GM21717 (cell line): ENCODE measurements around the gene HPS3.
"Not testable (repeated sequence)": the region's sequence is repeated elsewhere in the genome, so short reads cannot be mapped to it uniquely, and the experiment has no call there.

ENCODE experiments used
- ATAC-seq: cut with Tn5 transposase; IDR thresholded peaks from one replicate; pipeline ENCODE4 v1.9.1; 2021; ENCODE audit warnings: mild to moderate bottlenecking, moderate library complexity; ENCODE audit not compliant: unreplicated experiment

Gene HPS3

DNA sequence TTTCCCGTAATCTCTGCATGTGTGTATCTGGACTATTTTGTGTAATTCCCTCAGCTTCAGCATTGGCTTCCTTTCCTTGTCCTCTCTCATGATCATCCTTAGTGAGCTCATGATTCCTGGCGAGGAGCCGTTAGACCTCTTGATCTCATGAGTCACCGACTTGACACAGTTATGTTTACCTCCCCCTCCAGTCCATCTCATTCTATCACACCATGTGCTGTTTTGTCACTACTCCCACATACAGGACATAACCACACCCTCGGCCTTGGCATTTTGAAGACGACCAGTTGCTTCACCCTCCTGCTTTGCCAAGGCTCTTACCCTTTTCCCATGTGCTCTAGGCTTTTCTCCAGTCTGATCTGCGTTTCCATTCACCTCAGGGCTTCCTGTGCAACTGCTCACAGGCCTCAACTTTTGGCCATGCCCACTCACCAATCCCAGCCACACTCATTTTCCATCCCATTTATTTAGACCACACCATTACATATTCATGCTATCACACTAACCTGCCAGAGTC, 50.7 kb downstream of the HPS3 start:
- no peak for ATAC-seq

DNA sequence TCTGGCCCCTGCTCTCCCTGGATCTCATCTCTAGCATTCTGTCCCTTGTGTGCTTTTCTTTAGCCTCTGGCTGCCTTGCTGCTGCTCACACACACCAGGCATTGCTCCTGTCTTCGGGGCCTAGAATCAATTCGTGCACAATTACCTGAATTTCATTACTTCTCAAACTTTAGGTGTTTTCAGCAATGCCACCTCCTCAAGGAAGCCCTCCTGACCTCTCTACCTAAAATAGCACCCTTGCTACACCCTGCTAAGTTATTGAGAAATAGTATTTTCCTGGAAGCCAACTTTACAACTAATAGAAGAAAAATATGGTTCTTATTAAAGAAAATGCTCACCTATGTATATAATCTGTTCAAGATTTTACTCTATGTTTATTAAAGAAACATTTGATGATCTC, 51.7 kb downstream of the HPS3 start:
- ATAC-seq, result no peak

DNA sequence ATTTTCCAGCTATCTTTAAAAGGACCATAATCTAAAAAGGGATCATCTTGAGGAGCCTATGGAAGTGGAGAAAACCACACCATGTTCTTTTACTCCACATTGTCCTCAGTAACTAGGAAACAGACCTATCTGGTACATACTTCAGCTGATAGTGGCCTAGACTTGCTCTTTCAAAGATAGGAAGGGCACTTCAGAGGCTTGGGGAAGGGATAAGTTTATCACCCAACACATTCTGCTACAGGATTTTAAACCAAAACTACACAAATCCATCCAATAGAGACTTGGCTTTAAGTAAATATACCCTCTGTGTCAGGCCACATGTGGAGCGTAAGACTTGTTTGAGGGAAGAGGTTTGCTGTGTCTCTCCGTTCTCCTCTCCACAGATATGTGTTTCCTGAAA, 56.8 kb downstream of the HPS3 start:
- ATAC-seq, result no peak

DNA sequence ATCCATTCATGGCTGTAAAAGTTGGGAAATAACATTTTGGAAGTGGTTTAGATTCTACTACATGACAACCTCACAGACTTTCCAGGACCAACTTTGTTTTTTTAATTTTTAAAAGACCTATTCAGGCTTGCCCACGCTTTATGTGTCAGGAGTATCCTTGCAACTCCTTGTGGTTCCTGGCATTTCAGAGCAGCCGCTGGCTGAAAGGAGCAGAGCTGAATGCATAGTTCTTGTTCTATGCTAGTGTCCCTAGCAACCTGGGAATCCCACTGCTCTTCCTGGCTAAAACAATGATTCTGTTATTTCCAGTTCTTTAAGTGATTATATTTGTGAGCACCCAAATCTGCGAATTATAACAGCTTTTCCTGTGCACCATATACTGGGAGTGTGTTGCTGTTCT, 57.3 kb downstream of the HPS3 start:
- no peak for ATAC-seq

DNA sequence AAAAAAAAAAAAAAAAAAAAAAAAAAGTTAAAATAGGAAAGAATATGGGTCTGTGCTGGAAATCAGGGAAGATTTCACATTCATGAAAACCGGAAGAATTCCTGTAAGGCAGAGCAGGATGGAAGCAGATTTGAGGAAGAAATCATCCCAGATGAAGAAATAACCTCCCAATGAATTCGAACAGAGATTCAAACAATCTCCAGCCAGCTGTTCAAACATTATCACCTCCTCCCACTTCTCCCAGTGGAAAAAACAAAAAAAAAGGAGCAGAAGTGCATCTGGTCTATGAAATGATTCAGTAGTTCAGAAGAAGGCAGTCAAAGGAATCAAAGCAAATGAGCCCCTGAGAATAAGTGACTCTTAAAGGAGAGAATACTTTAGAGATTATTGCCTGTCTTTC, 59.1 kb downstream of the HPS3 start:
- no peak for ATAC-seq

GRCh38 chr3:149195221-149195620, 65.8 kb downstream of the HPS3 start:
- ATAC-seq, result no peak

- not testable (repeated sequence) for ATAC-seq
These were observed 67.6 kb downstream of the HPS3 start for GRCh38 chr3:149196805-149197592.

GRCh38 chr3:149197669-149198068, 68.2 kb downstream of the HPS3 start:
- ATAC-seq, result no peak

DNA sequence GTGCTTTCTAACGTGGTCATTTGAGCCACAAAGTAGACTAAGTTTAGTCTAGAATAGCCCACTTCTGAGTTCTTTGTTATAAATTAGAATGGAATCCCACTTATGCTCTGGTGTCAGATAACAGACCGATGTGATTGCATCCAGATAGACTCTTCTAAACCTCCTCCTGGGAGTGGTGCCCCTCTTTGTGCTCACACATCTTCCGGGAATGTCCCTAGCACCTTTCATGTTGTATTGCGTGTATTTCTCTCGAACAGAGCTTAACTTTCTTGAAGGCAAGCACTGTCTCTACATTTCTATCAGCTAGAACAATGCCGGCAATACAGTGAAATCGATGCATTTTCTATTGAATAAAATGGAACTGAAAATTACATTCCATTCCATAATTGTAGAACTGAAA, 69.2 kb downstream of the HPS3 start:
- no peak for ATAC-seq

GRCh38 chr3:149199474-149199873, 70.0 kb downstream of the HPS3 start:
- ATAC-seq, result no peak

- ATAC-seq, result peak; percentile 99
These were observed 74.3 kb downstream of the HPS3 start for GRCh38 chr3:149203758-149204157.

DNA sequence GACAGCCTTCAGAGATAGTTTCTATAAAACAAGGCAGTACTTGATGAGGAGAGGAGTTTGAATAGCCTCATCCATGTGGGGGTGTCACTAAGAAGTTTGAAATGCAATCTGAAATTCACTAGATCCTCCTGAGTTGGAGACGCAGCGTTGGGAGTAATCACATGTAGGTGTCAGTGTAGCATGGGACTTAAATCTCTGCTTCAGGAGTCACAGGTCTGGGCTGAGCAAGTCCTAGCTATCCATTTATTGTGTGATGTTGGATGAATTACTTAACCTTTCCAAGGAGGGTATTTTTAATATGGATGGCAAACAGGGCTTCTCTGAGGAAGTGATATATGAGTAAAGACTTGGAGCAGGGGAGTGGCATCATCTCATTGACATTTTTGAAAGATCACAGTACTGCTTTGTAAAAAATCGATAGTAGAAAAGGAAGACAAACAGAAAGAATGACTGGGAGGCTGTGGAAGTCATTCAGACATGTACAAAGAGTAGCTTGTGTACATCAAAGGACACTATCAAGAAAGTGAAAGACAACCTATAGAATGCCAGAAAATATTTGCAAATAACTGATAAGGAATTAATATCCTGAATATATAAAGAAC, 75.1 kb downstream of the HPS3 start:
- no peak for ATAC-seq

DNA sequence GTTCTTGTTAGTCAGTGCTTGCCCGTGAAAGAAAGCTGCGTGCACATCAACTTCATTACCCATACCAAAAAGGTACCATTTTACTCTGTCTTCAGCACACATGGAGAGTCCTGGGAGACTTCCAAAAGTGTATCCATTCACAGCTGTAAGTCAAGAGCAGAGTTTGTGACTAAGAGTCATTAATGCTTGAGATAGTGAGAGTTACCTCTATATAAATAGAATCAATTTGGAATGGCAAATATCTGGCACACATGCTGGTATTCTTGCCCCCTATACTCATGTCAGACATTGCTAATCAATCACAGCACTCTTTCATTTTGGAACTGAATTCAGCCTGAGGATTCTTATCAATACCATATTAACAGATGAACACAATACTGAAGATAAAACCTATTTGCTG, 78.0 kb downstream of the HPS3 start:
- ATAC-seq, result no peak

DNA sequence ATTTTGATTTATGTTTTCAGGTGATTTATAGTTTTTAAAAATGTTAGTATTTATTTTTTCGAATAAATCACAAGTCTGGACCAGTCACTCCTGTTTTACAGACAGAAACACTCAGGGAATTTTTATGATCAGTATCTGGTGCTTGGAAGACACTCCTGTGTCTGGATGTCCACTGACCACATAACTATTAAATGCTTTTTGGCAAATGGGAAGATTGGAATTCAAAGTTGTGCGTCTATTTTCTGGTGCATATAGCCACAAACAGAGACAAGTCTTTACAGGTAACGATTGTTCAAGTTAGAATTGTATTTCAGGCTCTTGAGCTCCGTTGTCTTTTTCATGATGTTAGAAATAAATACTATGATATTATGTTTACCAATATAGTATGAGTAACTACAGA, 80.0 kb downstream of the HPS3 start:
- no peak for ATAC-seq

DNA sequence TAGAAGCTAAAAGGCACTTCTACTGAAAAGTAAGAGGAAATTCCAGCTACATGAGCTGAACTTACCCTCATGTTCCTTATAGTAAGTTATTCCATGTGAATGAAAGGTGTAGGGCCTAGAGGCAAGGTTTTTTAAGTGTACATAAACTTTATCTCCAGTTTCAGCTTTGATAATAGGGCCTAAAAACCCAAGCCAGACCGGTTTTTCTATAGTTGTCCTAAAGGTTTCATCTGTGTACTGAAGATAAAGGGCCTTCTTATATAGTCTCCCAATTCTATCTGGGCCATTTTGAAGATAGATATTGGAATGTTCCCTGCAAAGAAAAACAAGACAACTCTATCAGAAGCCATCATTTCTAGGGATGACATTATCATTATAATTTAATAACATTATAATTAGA, 82.9 kb downstream of the HPS3 start:
- ATAC-seq, result no peak

- no peak for ATAC-seq
These were observed 85.3 kb downstream of the HPS3 start for GRCh38 chr3:149214702-149215101.

DNA sequence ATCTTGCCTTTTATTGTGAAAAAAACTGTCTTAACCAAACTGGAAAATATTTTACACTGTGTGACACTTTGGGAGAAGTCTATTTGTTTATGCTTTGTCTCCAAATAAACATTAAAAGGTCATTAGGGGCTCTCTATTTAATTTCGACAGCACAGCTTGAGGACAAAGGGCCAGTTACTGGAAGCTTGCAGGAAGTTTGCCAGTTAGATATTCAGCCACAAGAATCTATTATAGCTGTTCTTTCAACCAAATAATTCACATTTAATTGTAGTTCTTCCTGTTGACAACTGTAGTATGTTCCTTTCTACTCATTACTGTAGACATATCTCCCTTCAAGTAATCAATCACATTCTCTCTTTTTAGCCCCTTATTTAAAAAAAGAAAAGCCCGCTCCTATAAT, 86.1 kb downstream of the HPS3 start:
- ATAC-seq, result no peak

- ATAC-seq, result no peak
These were observed 86.9 kb downstream of the HPS3 start for GRCh38 chr3:149216193-149216869.

- no peak for ATAC-seq
These were observed 87.9 kb downstream of the HPS3 start for GRCh38 chr3:149217347-149217746.

GRCh38 chr3:149219380-149220121, 90.1 kb downstream of the HPS3 start:
- not testable (repeated sequence) for ATAC-seq

DNA sequence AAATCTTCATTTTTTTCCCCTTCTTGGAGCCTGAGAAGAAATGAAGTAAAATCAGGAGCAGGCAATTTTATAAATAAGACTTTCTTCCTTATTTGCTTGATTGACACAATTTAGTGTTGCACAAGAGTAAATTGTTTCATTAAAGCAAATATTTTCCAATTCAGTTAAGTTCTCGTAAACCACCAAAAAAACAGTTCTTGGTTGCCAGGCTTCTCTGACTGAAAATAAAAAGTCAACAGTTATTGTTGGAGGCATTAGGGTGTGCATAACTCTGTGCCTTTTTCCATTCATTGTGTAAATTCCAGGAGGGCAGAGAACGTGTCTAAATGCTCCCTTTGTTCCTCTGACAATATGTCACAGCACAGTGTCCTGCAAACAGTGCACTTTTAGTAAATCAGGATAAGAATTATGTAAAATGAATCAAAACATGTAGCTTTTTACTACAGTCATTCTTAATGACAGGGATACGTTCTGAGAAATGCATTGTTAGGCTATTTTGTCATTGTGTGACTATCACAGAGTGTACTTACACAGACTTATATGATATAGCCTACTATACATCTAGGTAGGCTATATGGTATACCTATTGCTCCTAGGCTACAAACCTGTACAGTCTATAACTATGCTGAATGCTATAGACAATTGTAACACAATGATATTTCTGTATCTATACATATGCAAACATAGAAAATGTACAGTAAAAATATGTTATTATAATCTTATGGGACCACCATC, 92.5 kb downstream of the HPS3 start, which contains the start of gene CP:
Gene CP, minus strand, starts transcription at position 47 of the 735 bp plus-strand sequence. Its CDS starts 37 bp downstream, at position 10.
- no peak for ATAC-seq
